HG03442 (cell line): Measurements from ENCODE around the gene ANKMY2.
"Not testable (repeated sequence)": the region's sequence is repeated elsewhere in the genome, so short reads cannot be mapped to it uniquely, and the experiment has no call there.

Source experiments
- ATAC-seq: cut with Tn5 transposase; IDR thresholded peaks from one replicate; pipeline ENCODE4 v1.9.1; 2021; ENCODE audit warnings: mild to moderate bottlenecking, moderate library complexity; ENCODE audit not compliant: unreplicated experiment

The ANKMY2 gene

DNA sequence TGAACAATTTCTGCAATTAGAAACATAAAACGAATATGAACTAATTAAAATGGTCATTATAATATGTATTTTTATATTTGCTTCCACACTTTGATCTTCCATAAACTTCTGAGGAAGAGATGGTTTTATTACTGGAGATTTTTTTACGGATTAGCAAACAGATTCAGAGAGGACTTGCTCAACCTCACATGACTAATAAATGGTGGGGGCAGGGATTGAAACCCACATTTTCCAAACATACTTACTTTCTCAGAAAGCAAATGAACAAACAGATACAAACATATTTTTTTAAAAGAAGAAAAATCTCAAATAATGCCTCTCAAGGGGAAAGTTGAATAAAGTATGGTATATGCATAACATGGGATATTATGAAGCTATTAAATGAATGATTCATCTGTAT, 18.3 kb downstream of the ANKMY2 start:
- ATAC-seq, result no peak

DNA sequence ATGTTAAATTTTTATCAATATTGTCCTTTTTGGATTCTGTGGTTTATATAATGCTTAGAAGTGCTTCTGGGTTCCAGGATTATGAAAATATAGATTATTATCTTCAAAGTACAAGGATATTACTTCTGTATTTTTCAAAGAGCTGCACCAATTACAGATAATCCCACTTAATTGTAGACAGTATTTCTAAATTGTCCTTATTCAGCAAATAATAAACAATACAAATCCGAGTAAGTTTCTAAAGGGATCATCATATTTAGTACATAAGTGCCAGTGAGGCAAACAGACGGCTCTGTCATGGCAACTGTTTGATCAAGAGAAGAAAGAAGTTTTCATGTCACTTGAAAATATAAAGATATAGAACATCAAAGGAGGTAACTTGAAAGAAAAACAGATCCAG, 19.2 kb downstream of the ANKMY2 start:
- no peak for ATAC-seq

GRCh38 chr7:16619979-16620408, 25.6 kb downstream of the ANKMY2 start:
- ATAC-seq, result peak; percentile 98

- ATAC-seq, result no peak
These were observed 29.0 kb downstream of the ANKMY2 start for GRCh38 chr7:16616542-16616941.

- ATAC-seq, result no peak
These were observed 29.4 kb downstream of the ANKMY2 start for GRCh38 chr7:16616122-16616521.

- no peak for ATAC-seq
These were observed 30.3 kb downstream of the ANKMY2 start for GRCh38 chr7:16615228-16615627.

GRCh38 chr7:16611711-16612110, 33.8 kb downstream of the ANKMY2 start:
- no peak for ATAC-seq

DNA sequence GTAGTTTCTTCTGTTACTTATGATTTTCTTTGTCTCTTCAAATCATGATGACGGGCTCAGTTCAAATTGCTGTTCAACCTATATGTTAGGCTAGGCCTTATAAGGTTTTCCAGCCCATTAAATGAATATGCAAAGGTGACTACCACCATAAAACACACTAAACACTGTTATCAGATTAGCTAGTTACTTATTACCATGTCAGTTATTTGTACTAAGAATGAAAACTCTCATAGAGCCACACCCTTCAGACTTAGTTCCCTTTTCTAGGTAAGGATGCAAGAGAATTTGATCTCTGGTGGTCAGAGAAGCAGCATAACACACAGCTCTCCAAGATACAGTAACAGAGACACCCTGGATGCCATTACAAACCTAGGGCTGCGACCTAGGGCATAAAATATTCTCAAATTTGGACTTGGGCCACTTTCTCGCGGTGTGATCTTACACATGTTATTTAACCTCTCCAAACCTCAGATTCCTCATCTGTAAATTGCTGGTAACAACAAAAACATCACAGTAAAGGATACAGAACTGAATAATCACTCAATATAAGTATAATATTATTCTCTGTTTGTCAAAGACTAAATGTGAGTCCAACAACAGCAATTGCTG, 35.6 kb downstream of the ANKMY2 start:
- ATAC-seq, result peak; percentile 75

DNA sequence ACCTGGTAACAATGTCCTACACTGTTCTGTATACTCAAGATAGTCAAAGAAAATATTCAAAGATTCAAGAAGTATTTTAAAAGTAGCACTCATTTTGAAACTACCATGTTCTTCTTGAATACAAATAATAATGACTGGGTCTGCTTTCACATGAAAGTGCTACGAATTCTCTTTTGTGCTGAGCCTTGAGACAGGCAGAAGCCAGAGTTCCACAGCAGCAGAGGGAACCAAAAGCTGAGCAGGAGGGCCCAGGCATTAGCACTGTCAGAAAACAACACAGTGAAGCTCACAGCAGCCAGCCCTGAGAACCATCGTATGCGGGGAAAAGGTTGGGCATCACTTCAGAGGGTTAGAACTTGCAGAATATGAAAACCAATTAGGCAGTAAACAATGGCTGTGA, 38.9 kb downstream of the ANKMY2 start:
- peak; percentile 48 for ATAC-seq

DNA sequence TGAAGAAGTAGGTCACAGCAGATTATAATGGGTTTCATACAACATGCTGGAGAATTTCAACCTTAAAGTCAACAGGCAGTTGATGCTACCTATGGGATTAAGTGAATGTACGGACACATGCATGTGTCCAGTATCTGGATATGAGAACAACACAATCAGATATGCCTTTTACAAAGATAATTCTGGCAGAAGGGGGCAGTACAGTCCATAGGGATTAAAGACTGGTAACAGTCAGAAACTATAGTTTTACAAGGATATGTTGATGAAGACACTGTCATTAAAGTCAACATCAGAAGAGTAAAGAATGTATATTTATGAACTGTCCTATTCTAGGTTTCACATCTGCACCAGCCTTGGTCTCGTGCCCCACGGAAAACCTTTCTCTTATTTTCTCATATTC, 41.5 kb downstream of the ANKMY2 start:
- ATAC-seq, result no peak

DNA sequence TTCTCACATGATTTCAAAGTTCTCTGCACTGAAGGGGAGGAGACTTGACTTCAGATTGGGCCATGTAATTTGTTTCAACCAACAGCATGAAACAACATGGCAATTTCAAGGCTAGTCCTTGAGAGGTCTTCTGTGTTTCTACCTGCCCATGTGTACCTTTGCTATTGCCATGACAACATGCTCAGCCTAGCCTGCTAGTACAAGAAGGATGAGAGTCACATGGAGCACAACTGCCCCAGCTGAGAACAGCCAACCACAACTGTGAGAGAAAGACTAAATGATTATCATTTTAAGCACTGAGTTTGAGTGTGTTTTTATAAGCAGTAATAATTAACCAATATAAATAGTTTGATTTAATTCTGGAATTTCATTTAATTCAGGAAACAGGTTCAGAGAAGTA, 41.9 kb downstream of the ANKMY2 start:
- no peak for ATAC-seq

DNA sequence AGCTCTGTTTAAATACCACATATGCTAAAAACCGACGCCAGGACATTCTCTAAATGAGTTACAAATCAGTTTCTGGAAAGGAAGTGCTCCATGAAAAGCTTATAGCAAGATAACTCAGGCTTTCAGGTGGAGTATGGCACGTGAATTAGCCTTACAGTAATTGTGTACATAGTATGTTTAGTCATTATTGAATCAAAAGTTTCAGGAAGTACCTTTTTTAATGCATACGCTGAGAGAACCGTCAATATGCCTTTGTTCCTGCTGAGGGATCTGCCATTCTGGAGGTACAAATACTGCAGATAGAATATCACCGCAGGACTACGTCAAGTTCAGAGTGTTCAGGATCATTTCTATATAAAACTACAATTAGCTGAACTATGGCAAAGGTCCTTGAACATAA, 45.7 kb downstream of the ANKMY2 start:
- ATAC-seq, result no peak

DNA sequence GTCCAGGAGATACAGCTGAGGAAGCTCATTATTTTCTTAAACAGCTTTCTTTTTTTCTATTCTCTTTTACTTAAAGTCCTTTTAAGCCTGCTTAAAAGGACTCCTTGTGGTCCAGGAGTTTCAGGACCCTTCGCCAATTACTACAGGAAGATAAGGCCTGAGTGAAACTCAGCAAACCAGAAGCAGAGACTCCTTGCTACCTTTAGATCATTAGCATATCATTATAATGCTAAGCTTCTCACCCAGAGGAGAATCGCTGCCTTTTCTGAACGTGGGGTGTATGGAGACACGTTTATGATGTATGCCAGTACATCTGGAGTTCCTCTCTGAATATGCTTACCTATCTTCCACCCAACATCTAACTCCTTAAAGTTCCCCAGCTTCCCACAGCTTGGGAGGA, 47.5 kb downstream of the ANKMY2 start:
- ATAC-seq, result no peak

- not testable (repeated sequence) for ATAC-seq
These were observed 50.0 kb downstream of the ANKMY2 start for GRCh38 chr7:16595596-16595995.

DNA sequence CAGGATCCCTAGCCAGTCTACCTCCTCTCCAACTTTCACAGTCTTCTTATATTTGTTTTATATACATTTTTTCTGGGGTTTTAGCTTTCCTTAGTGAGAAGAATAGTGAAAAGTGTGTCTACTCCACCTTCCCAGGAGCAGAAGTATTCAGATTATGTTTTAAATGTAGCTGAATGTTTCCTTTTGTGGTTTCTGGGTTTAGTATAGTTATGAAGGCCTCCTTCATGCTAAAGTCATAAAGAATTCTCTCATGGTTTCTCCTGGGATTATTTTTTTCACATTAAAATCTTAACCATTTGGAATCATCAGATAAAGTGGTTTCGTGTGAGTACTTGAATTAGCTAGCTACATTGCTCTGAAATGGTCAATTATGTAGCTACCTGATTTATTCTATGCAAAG, 50.9 kb downstream of the ANKMY2 start:
- no peak for ATAC-seq

DNA sequence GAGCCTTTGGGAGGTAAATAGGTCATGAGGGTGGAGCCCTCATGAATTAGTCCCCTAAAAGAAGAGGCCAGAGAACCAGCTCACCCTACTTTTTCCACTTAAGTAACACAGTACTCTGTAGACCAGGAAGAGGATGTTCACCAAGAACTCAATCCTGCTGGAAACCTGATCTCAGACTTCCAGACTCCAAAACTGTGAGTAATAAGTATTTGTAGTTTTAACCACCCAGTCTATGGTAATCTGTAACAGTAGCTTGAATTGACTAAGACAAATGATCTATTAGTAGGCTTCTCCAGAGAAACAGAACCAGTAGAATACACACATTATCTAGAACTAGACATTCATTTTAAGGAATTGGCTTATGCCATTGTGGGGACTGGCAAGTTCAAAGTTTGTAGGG, 51.5 kb downstream of the ANKMY2 start:
- no peak for ATAC-seq

DNA sequence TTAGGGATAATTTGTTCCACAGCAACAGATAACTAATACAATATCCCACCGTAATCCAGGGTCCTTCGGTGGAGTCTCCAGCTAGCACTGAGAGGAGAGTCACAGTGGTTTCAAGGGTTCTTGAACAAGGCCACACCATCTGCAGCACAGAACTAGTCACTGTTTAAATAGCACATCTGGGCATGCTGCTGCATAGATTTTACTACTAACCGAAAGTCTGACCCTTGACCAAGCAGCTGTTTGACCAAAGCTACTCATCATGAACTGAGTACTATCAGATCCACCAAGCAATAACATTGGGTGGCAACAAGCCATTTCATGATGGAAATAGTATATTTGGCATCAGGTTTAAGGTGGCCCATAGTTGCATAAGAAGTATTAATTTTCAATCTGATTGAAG, 53.2 kb downstream of the ANKMY2 start:
- ATAC-seq, result no peak

DNA sequence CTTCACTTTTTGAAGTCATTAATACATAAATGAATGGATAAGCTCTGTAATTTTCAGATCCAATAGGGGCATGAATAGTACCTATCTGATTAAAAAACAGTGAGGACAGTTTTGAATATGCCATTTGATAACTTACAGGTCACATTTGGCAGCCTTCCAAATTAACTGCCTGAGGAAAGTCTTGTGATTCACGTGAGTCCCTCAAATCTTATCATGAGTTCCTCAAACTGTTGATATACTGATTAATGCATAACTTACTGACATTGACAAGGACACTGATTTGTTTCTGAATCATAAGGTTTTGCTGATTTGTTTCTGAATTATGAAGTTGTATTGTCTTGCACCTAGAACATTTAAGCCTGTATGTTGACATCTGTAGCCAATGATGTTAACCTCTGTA, 55.1 kb downstream of the ANKMY2 start:
- no peak for ATAC-seq

DNA sequence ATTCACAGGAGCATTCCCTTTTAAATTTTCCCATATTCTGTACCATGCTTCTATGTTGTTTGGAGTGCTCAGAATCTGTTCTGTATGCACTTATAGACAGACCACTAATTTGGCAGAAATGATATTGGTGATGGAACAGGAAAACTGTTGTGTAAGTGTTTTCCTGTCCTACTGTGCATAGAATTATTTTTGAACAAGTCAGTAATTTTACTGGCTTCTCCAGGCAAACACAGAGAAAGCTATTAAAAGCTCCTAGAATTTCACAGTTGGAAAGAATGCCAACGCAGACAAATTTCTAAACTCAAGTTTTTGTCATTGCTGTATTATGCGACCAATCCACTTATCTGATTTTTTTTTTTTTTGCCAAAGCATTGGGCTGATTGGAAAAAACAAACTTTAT, 55.7 kb downstream of the ANKMY2 start:
- no peak for ATAC-seq

DNA sequence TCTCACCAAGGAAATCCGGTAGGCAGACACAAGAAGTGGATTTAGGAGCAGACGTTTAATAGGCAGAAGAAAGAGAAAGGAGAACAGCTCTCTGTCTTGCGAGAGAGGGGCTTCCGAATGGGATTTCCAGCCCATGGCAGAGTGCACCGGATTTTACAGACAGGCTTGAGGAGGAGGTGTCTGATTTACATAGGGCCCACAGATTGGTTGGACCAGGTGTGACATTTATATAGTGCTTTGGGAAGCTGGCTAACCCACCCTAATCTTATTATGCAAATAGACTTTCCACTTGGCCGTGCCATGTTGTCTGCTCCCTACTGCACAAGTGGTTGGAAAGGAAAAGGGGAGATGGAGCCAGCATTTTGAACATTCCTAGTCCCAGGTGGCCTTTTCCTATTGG, 57.8 kb downstream of the ANKMY2 start:
- no peak for ATAC-seq

DNA sequence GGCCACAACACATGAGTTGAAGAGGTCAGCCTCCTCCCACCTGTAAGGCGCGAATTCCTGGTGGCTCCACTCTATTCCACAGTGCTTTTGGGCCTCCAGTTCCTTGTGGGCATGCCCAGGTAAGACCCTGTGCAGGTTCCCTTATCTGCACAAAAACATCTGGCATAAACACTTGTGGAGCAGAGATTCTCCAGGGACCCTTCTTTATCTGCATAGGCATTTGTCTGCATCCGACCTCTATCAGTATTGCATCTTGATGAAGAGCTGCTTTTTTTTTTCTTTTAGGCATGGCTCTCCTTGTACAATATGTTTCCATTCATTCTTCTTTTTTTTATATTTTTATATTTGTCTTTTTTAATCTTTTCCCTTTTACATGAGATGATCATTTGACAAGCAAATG, 58.4 kb downstream of the ANKMY2 start:
- ATAC-seq, result no peak

DNA sequence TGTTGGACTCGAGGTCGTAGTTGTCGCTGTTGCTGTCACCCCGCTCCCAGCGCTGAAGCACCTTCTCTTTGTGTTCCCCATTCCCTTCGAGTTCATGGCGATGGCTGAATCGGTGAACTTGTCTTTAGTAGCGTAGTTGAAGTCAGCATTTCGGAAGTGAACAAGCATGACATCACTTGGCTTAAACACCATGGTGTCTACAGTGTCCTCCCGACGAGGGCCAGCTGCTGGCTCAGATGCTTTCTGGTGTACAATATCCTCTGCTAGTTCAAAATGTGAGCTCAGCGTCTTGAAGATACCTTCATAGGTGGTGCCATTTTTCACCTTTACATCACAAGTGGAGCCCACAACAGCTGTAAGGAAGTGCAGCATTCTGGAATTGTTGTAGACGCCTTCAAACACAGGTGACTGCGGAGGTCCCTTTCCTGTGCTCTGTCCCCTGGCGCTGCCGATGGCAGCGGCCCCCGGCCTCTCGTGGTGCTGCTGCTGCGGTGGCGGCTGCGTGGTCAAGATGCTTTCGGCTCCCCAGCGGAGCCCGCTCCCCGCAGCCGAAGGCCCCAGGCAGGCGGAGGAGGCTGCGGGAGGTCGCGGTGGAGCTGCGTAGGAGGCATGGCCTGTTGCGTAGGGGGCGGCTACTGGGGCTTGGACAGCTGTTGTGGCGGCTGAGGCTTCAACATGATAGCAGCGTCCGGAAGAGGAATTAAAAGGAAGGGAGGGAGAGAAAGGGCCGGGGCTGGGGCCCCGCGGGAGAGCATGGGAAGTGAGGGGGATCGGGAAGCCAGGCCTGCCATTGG, 59.3 kb downstream of the ANKMY2 start:
- ATAC-seq, result no peak

DNA sequence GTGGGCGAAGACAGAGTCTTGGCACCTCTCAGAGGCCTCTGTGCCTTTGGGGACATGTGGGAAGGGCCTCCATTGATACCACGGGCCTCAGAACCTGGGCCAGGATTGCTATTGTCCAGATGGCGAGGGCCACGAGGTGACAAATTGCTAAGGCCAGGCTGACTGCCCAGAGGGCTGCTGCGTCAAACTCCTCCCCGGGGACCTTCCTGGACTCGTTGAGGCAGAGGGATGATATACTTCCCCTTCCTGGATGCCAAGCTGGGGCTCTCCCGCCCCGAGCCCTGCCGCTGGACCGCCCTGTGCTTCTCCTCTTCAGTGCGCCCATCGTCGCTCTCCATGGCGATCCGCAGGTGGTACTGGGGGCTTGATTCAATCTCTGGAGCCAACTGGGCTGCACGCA, 60.0 kb downstream of the ANKMY2 start:
- no peak for ATAC-seq
